DND-41 (cell line): ENCODE measurements around the gene LGR6.
A peak's percentile ranks its signal among the peaks of the same experiment; 100 is the strongest.

Source experiments
- ATAC-seq: fragments of 200-7000 bp; cut with Tn5 transposase; 3 replicates; pipeline ENCODE4 v1.9.1; 2021; ENCODE audit warnings: low read depth; ENCODE audit not compliant: insufficient read depth
- DNase-seq: peaks from one replicate; pipeline ENCODE4 v3.0.0-alpha.2; 2020
- H2AFZ ChIP-seq: 2 replicates; pipeline ENCODE4 v1.6.0; 2012; ENCODE audit warnings: low read depth, low read length
- H3K27ac ChIP-seq: 2 replicates; pipeline ENCODE4 v1.5.1; 2012; ENCODE audit warnings: low read length, inconsistent platforms
- H3K27me3 ChIP-seq: fragments of 200-600 bp; sonication (generic); 2 replicates; pipeline ENCODE4 v1.6.0; 2012; ENCODE audit warnings: low read length, mild to moderate bottlenecking, inconsistent platforms; ENCODE audit not compliant: insufficient read depth, poor library complexity
- H3K36me3 ChIP-seq: 2 replicates; pipeline ENCODE4 v1.5.1; 2012; ENCODE audit warnings: low read length, inconsistent platforms; ENCODE audit not compliant: insufficient read depth
- H3K4me1 ChIP-seq: 2 replicates; pipeline ENCODE4 v1.5.1; 2012; ENCODE audit warnings: mild to moderate bottlenecking, low read length; ENCODE audit not compliant: insufficient read depth
- H3K4me2 ChIP-seq: 2 replicates; pipeline ENCODE4 v1.6.0; 2012; ENCODE audit warnings: mild to moderate bottlenecking, moderate library complexity, low read length, inconsistent platforms; ENCODE audit not compliant: insufficient read depth
- H3K4me3 ChIP-seq, 2 experiments: fragments of 200-600 bp in 1 of 2; shearing (Covaris generic) in 1 of 2; 2 replicates each; pipeline ENCODE4 v1.5.1; 2012 to 2016; ENCODE audit warnings: inconsistent platforms in 2 of 2, low read length in 2 of 2, mild to moderate bottlenecking in 2 of 2, low read depth in 1 of 2, moderate library complexity in 1 of 2
- H3K79me2 ChIP-seq: 2 replicates; pipeline ENCODE4 v1.6.0; 2012; ENCODE audit warnings: low read length, inconsistent platforms; ENCODE audit not compliant: insufficient read depth
- H3K9ac ChIP-seq: 2 replicates; pipeline ENCODE4 v1.6.0; 2012; ENCODE audit warnings: low read depth, mild to moderate bottlenecking, inconsistent platforms, low read length, moderate library complexity
- H3K9me3 ChIP-seq: 2 replicates; pipeline ENCODE4 v1.5.1; 2012; ENCODE audit warnings: low read length, moderate library complexity, mild to moderate bottlenecking, inconsistent platforms; ENCODE audit not compliant: insufficient read depth, severe bottlenecking
- H4K20me1 ChIP-seq: 2 replicates; pipeline ENCODE4 v1.6.0; 2012; ENCODE audit warnings: low read length; ENCODE audit not compliant: insufficient read depth
- CTCF ChIP-seq: IDR thresholded peaks from 2 replicates; pipeline ENCODE4 v1.5.1; 2012; ENCODE audit warnings: borderline replicate concordance, low read length, moderate library complexity, mild to moderate bottlenecking; ENCODE audit not compliant: poor library complexity, severe bottlenecking; ENCODE audit errors: extremely low read depth
- EZH2 ChIP-seq: IDR thresholded peaks from 3 replicates; pipeline ENCODE4 v1.6.1; 2012; ENCODE audit warnings: borderline replicate concordance, low read depth, mild to moderate bottlenecking, moderate library complexity, low read length, inconsistent platforms; ENCODE audit not compliant: severe bottlenecking

The LGR6 gene

GRCh38 chr1:202172015-202172355 lies 21.6 kb upstream of the LGR6 start:
- no peaks in the 10 kb centered on the region for H3K4me1 ChIP-seq
- no peaks in the 10 kb centered on the region for H3K9me3 ChIP-seq
- TF ChIP-seq EZH2 (no peak), CTCF (no peak)
- no peaks in the 10 kb centered on the region for H3K36me3 ChIP-seq
- no peak overlapping the region for H3K9ac ChIP-seq
- H3K4me2 ChIP-seq = no peak overlapping the region
- H4K20me1 ChIP-seq = no peaks in the 10 kb centered on the region
- ATAC-seq (peak; percentile 54; the same call in 2 of the 3 replicates), DNase-seq (no peak)
- H3K27me3 ChIP-seq = no peaks in the 10 kb centered on the region
- H3K4me3 ChIP-seq = no peak overlapping the region
- no peaks in the 10 kb centered on the region for H3K79me2 ChIP-seq
- no peak overlapping the region for H3K27ac ChIP-seq
- H2AFZ ChIP-seq = no peak overlapping the region

- no peak for ATAC-seq
- Histone ChIP-seq H3K27ac (no peak overlapping the region), H3K9ac (no peak overlapping the region), H2AFZ (no peak overlapping the region), H3K4me2 (no peak overlapping the region), H3K79me2 (no peaks in the 10 kb centered on the region), H3K36me3 (no peaks in the 10 kb centered on the region), H3K27me3 (no peaks in the 10 kb centered on the region), H3K4me1 (no peaks in the 10 kb centered on the region), H3K9me3 (no peaks in the 10 kb centered on the region), H4K20me1 (no peaks in the 10 kb centered on the region), H3K4me3 (no peak overlapping the region)
- DNase-seq = no peak
- TF ChIP-seq CTCF (no peak), EZH2 (no peak)
These were observed 19.6 kb upstream of the LGR6 start for GRCh38 chr1:202173993-202174392.

GRCh38 chr1:202176949-202177927 lies 16.4 kb upstream of the LGR6 start:
- H3K4me3 ChIP-seq = no peak overlapping the region
- H3K36me3 ChIP-seq = no peaks in the 10 kb centered on the region
- no peaks in the 10 kb centered on the region for H3K27me3 ChIP-seq
- no peaks in the 10 kb centered on the region for H3K79me2 ChIP-seq
- no peak overlapping the region for H3K27ac ChIP-seq
- no peaks in the 10 kb centered on the region for H3K4me1 ChIP-seq
- no peak overlapping the region for H3K4me2 ChIP-seq
- H3K9ac ChIP-seq = no peak overlapping the region
- ATAC-seq (no peak), DNase-seq (no peak)
- no peaks in the 10 kb centered on the region for H3K9me3 ChIP-seq
- no peaks in the 10 kb centered on the region for H4K20me1 ChIP-seq
- no peak overlapping the region for H2AFZ ChIP-seq
- no peak for TF ChIP-seq CTCF
- no peak for TF ChIP-seq EZH2
